Glutamatergic neuron (in vitro differentiated cells): Measurements from ENCODE around the gene ZNF385C. TPM values are rescaled to one million over a fixed set of nuclear protein-coding genes. Genes with fewer than 3 reads are reported as not detected.

Experiments
- DNase-seq: peaks from one replicate; pipeline ENCODE4 v3.0.0; 2022
- H3K27ac Mint-ChIP-seq: one replicate; pipeline ENCODE4 v1.8.0; 2020; ENCODE audit warnings: mild to moderate bottlenecking, mixed read lengths, inconsistent platforms; ENCODE audit not compliant: unreplicated experiment
- H3K27me3 Mint-ChIP-seq: one replicate; pipeline ENCODE4 v1.8.0; 2020; ENCODE audit warnings: mild to moderate bottlenecking, moderate library complexity, mixed read lengths, inconsistent platforms; ENCODE audit not compliant: unreplicated experiment
- H3K36me3 Mint-ChIP-seq: one replicate; pipeline ENCODE4 v1.8.0; 2020; ENCODE audit warnings: mild to moderate bottlenecking, mixed read lengths, inconsistent platforms; ENCODE audit not compliant: unreplicated experiment
- H3K4me1 Mint-ChIP-seq: one replicate; pipeline ENCODE4 v1.8.0; 2020; ENCODE audit warnings: mild to moderate bottlenecking, low read depth, mixed read lengths, inconsistent platforms; ENCODE audit not compliant: unreplicated experiment
- H3K4me3 Mint-ChIP-seq: one replicate; pipeline ENCODE4 v1.8.0; 2020; ENCODE audit warnings: mild to moderate bottlenecking, mixed read lengths, inconsistent platforms; ENCODE audit not compliant: unreplicated experiment
- H3K9me3 Mint-ChIP-seq: one replicate; pipeline ENCODE4 v1.8.0; 2020; ENCODE audit warnings: mild to moderate bottlenecking, moderate library complexity, mixed read lengths, inconsistent platforms; ENCODE audit not compliant: unreplicated experiment
- total RNA-seq: library from RNA; stranded (reverse); fragmentation: NEBNext Ultra II Directional; extraction: Animal tissue kit (Norgen Biotek cat#: 25700); gene quantifications from one replicate; pipeline ENCODE4 v1.2.1, GENCODE V29; 2021; ENCODE audit not compliant: unreplicated experiment
- TF ChIP-seq, protein P1 (sequence below): fragments of 200-600 bp; sonication (generic); IDR thresholded peaks from one replicate; pipeline ENCODE4 v1.5.0; 2021; ENCODE audit not compliant: partially characterized antibody, unreplicated experiment

ZNF385C gene
- total RNA-seq, 1 donor from 2014 or later = 1.5 TPM

DNA sequence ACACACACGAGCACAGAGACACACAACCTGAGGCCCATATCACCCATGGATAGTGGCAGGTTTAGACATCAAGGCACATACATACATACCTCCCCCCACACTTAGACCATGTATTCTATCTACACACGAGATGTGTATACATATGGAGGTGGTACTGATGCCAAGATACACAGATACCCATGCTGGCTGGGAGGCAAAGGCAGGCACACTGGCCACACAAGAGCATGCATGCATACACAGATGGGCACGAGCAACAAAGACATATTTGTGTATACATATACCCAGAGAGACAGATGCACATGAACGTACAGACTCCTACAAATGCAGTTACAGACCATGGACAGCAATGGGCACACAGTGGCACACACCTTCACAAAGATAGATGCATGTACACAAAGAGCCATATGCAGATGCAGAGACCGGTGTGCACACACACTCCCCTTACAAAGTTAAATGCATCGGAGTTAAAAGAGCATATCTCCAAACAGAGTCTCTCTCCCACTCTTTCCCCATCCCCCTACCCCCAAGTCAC is 45.9 kb downstream of the ZNF385C start:
- no peak overlapping the region for H3K27ac Mint-ChIP-seq
- DNase-seq = no peak
- H3K27me3 Mint-ChIP-seq = peaks cover 17% of the 10 kb centered on the region
- TF ChIP-seq, protein P1, sequence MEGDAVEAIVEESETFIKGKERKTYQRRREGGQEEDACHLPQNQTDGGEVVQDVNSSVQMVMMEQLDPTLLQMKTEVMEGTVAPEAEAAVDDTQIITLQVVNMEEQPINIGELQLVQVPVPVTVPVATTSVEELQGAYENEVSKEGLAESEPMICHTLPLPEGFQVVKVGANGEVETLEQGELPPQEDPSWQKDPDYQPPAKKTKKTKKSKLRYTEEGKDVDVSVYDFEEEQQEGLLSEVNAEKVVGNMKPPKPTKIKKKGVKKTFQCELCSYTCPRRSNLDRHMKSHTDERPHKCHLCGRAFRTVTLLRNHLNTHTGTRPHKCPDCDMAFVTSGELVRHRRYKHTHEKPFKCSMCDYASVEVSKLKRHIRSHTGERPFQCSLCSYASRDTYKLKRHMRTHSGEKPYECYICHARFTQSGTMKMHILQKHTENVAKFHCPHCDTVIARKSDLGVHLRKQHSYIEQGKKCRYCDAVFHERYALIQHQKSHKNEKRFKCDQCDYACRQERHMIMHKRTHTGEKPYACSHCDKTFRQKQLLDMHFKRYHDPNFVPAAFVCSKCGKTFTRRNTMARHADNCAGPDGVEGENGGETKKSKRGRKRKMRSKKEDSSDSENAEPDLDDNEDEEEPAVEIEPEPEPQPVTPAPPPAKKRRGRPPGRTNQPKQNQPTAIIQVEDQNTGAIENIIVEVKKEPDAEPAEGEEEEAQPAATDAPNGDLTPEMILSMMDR = no peak
- peaks cover 2% of the 10 kb centered on the region for H3K4me1 Mint-ChIP-seq
- H3K36me3 Mint-ChIP-seq = no peaks in the 10 kb centered on the region
- H3K4me3 Mint-ChIP-seq = no peak overlapping the region
- peaks cover 4% of the 10 kb centered on the region for H3K9me3 Mint-ChIP-seq

DNA sequence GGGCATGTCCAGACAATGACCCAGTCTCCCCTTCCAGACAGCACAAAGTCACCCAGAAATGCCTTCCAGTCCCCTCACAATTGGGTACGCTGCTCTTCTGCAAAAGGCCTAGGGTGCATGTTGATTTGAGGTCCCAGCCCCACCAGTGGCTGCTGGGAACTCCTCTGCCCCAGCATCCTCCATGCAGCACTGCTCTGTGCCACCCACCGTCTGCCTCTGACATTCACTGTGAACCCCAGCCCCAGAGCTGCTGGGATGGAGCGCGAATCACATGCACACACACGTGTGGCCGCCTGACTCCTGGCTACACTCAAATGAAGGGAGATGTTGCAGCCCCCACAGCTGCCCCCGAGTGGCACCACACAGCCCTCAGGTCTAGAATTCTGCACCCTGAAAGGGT is 46.6 kb downstream of the ZNF385C start:
- Mint-ChIP-seq H3K9me3 (peaks cover 4% of the 10 kb centered on the region), H3K27ac (no peak overlapping the region), H3K4me3 (no peak overlapping the region), H3K27me3 (peaks cover 17% of the 10 kb centered on the region), H3K4me1 (peaks cover 2% of the 10 kb centered on the region), H3K36me3 (no peaks in the 10 kb centered on the region)
- DNase-seq = no peak
- TF ChIP-seq, protein P1 = no peak

DNA sequence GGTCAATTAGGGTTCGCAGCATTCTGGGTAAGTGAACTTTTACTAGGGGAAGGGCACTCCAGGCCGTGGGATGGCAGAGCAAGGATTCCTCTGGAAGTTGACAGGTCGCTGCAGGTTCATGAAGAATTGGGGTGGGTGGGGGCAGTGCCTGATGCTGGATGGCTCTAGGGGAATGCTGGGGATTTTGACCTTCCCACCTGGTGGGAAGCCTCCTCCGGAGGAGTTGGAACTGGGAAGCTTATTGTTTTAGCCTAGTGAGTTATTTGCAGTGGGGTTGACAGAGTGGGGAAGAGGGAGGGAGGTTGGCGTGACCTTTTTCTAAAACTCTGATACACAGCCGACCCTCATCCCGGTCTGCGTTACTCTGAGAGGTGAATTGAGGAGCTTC is 47.3 kb downstream of the ZNF385C start:
- Mint-ChIP-seq H3K4me3 (peak overlapping the region; percentile 80), H3K27ac (no peak overlapping the region), H3K36me3 (no peaks in the 10 kb centered on the region), H3K27me3 (peaks cover 17% of the 10 kb centered on the region), H3K9me3 (peaks cover 4% of the 10 kb centered on the region), H3K4me1 (peaks cover 2% of the 10 kb centered on the region)
- TF ChIP-seq, protein P1 = no peak
- no peak for DNase-seq

DNA sequence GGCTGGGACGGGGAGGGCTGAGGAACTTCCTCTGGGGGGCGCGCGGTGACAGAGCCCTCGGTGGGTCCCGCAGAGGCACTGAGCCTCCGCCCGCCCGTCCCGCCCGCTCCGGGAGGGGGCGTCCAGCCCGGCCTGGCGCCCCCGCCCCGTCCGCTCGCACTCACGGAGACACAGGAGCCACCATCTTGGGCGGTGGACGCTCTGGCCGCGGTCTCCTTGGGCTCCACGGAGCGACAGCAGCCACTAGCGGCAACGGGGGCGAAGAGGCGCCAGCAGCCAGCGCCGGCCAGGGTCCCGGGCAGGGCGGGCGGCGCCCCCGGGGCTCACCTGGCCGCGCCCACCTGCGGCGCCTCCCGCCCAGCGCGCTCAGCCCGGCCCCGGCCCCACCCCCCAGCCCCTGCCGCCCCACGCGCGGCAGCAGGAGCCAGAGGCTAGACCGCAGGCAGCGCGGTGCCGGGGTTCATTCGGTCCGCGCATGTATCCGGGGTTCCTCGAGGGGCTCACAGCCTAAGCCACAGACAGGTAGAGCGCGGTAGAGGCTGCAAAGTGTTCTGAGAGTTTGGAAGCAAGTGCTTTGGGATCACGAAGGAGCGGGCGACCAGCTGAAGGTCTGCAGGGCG is 47.8 kb downstream of the ZNF385C start, which contains the start of gene C17orf113:
TSS of gene C17orf113 (minus strand) at position 209 of the 620 bp plus-strand sequence. CDS start 7,225 bp downstream, outside the sequence.
- H3K27ac Mint-ChIP-seq = no peak within 1 kb of the TSS

More for the DNA sequence above, 47.8 kb downstream of the ZNF385C start, which contains the start of gene C17orf113:
- Mint-ChIP-seq H3K27me3 (peaks cover 17% of the 10 kb centered on the region), H3K4me1 (peaks cover 7% of the 10 kb centered on the region), H3K4me3 (peak within 1 kb of the TSS; percentile 87), H3K9me3 (peaks cover 5% of the 10 kb centered on the region), H3K36me3 (no peaks in the 10 kb centered on the region)
- TF ChIP-seq, protein P1 = peak; percentile 32
- DNase-seq = peak; percentile 80
